H1 (cell line): ENCODE measurements around the gene VAV2. TPM values are rescaled to one million over a fixed set of nuclear protein-coding genes. Genes with fewer than 3 reads are reported as not detected.

Experiments
- EGR1 ChIP-seq: IDR thresholded peaks from 2 replicates; pipeline ENCODE4 v1.6.1; 2011; ENCODE audit warnings: low read depth, low read length, borderline replicate concordance
- KDM4A ChIP-seq: IDR thresholded peaks from one replicate; pipeline ENCODE4 v1.7.1; 2012; ENCODE audit warnings: low read depth, mild to moderate bottlenecking, moderate library complexity, low read length, inconsistent platforms; ENCODE audit not compliant: severe bottlenecking
- TBP ChIP-seq: IDR thresholded peaks from 2 replicates; pipeline ENCODE4 v1.6.1; 2011; ENCODE audit warnings: low read depth, low read length, improper control_type of control experiment
- TEAD4 ChIP-seq: IDR thresholded peaks from 2 replicates; pipeline ENCODE4 v1.6.1; 2012; ENCODE audit warnings: low read depth, low read length, inconsistent platforms, mixed read lengths
- polyA plus RNA-seq, 7 experiments: library from polyadenylated mRNA; depleted of rRNA in 3 of 7; stranded (reverse) in 5 of 7; unstranded in 2 of 7; fragments of >200 nt in 5 of 7; fragments of 200-250 nt in 2 of 7; gene quantifications; 1 replicate in 5 of 7; 2 replicates in 1 of 7; 4 replicates in 1 of 7; pipeline versions ENCODE4 v1.2.1 to v1.2.3, GENCODE V29; 2011 to 2013; ENCODE audit warnings: missing spikeins in 2 of 7, mixed read lengths in 2 of 7
- total RNA-seq: library from RNA; stranded (reverse); fragmentation: NEBNext Ultra II Directional; extraction: Animal tissue kit (Norgen Biotek cat#: 25700); gene quantifications from 2 replicates; pipeline ENCODE4 v1.2.1, GENCODE V29; 2021

The VAV2 gene
- total and polyA plus RNA-seq, 2 of the 8 experiments (the other 6 are each of a cell fraction or from before 2014, with no cell fraction given) = 13.6 to 37.6 TPM

GRCh38 chr9:133836001-133836758, 155.9 kb downstream of the VAV2 start (continued):
- no peak for TF ChIP-seq EGR1
- TF ChIP-seq TBP = no peak
- TF ChIP-seq KDM4A = no peak
- TF ChIP-seq TEAD4 = no peak
